ENCODE measurements around the gene MDM4.

- no peak for TF ChIP-seq CTCF (IDR thresholded peaks at IDR 0.05)
- no peak for TF ChIP-seq POLR2AphosphoS5 (IDR thresholded peaks at IDR 0.05)
- no peak for TF ChIP-seq POLR2A (IDR thresholded peaks at IDR 0.05)
Measured at GRCh38 chr1:204600203-204600602, 84.0 kb downstream of the MDM4 start.

Data from upper lobe of left lung (tissue), 4 donors.